H1 (cell line): Measurements from ENCODE around the gene TACC2. TPM values are rescaled to one million over a fixed set of nuclear protein-coding genes. Genes with fewer than 3 reads are reported as not detected.

ENCODE experiments used
- CTCF ChIA-PET: fragments of 300-600 bp; sonication (Branson Sonifier 250); formaldehyde crosslinking; loops from one replicate; lab custom pipeline; 2021; ENCODE audit not compliant: partially characterized antibody; lab: Charles Lee
- POLR2A ChIA-PET: fragments of 300-600 bp; sonication (Branson Sonifier 250); formaldehyde crosslinking; loops from one replicate; lab custom pipeline; 2021; ENCODE audit warnings: inconsistent platforms; ENCODE audit not compliant: partially characterized antibody; lab: Charles Lee
- DNase-seq, 2 experiments: peaks; one replicate each; pipeline versions ENCODE4 v3.0.0 to v3.0.0-alpha.2; 2010 to 2022; ENCODE audit warnings: low spot score in 2 of 2, low read depth in 1 of 2, mixed read lengths in 1 of 2
- FAIRE-seq: peaks from 2 replicates; lab custom pipeline; 2011; peaks lifted over from hg19 to GRCh38; lab: Jason Lieb, UNC
- H2AFZ ChIP-seq: 2 replicates; pipeline ENCODE4 v1.8.1; 2012; ENCODE audit warnings: low read length, inconsistent platforms
- H2AK5ac ChIP-seq: 2 replicates; pipeline ENCODE4 v1.6.1; 2013; ENCODE audit warnings: low read depth, low read length
- H2BK120ac ChIP-seq: replicated peaks from 2 replicates; pipeline ENCODE3; 2013; ENCODE audit warnings: low read depth, low read length, inconsistent platforms
- H2BK12ac ChIP-seq: 2 replicates; pipeline ENCODE4 v1.6.1; 2013; ENCODE audit warnings: low read depth, low read length
- H2BK15ac ChIP-seq: 2 replicates; pipeline ENCODE4 v1.6.1; 2013; ENCODE audit warnings: low read length
- H2BK20ac ChIP-seq: 2 replicates; pipeline ENCODE4 v1.6.1; 2013; ENCODE audit warnings: low read length
- H2BK5ac ChIP-seq: 2 replicates; pipeline ENCODE4 v1.6.1; 2013; ENCODE audit warnings: low read depth, low read length
- H3K14ac ChIP-seq: 2 replicates; pipeline ENCODE4 v1.6.1; 2013; ENCODE audit warnings: inconsistent platforms; ENCODE audit not compliant: insufficient read length
- H3K18ac ChIP-seq: 2 replicates; pipeline ENCODE4 v1.6.1; 2013; ENCODE audit warnings: low read length; ENCODE audit errors: extremely low read depth
- H3K23ac ChIP-seq: 2 replicates; pipeline ENCODE4 v1.6.1; 2013; ENCODE audit warnings: inconsistent platforms; ENCODE audit not compliant: insufficient read length
- H3K23me2 ChIP-seq: 2 replicates; pipeline ENCODE4 v1.6.1; 2013; ENCODE audit warnings: low read depth, low read length
- H3K27ac ChIP-seq: 2 replicates; pipeline ENCODE4 v1.6.1; 2011; ENCODE audit warnings: low read depth, low read length, inconsistent platforms
- H3K27me3 ChIP-seq, 4 experiments: replicated peaks in 1 of 4; 1 replicate in 1 of 4; 2 replicates in 3 of 4; pipeline versions ENCODE4 v1.6.1 to v1.8.1; 2011 to 2013; ENCODE audit warnings: low read length in 3 of 4, mild to moderate bottlenecking in 3 of 4, inconsistent platforms in 2 of 4, mixed read lengths in 2 of 4, moderate library complexity in 1 of 4; ENCODE audit not compliant: control insufficient read depth in 3 of 4, insufficient read depth in 3 of 4; ENCODE audit errors: extremely low read depth in 1 of 4
- H3K36me3 ChIP-seq, 4 experiments: 2 replicates each; pipeline versions ENCODE4 v1.6.1 to v1.8.1; 2011 to 2013; ENCODE audit warnings: mild to moderate bottlenecking in 4 of 4, low read length in 3 of 4, moderate library complexity in 2 of 4, control low read depth in 1 of 4, inconsistent platforms in 1 of 4; ENCODE audit not compliant: insufficient read depth in 4 of 4, control insufficient read depth in 2 of 4
- H3K4ac ChIP-seq: replicated peaks from 2 replicates; pipeline ENCODE3; 2013; ENCODE audit warnings: low read length, low read depth, mixed read lengths, inconsistent platforms; ENCODE audit not compliant: insufficient read length
- H3K4me1 ChIP-seq, 4 experiments: replicated peaks in 1 of 4; 1 replicate in 1 of 4; 2 replicates in 3 of 4; pipeline versions ENCODE4 v1.6.1 to v1.8.1; 2011 to 2013; ENCODE audit warnings: low read length in 3 of 4, inconsistent platforms in 2 of 4, mixed read lengths in 1 of 4; ENCODE audit not compliant: insufficient read depth in 4 of 4, control insufficient read depth in 3 of 4
- H3K4me2 ChIP-seq, 2 experiments: 2 replicates each; pipeline versions ENCODE4 v1.6.1 to v1.8.1; 2011 to 2013; ENCODE audit warnings: low read depth in 2 of 2, low read length in 2 of 2, control low read depth in 1 of 2, inconsistent platforms in 1 of 2, mild to moderate bottlenecking in 1 of 2; ENCODE audit not compliant: insufficient read depth in 1 of 2
- H3K4me3 ChIP-seq, 4 experiments: fragments of 200-600, 300-600 bp in 1 of 4; sonication (generic), shearing (Covaris generic), sonication (Bioruptor Twin) in 1 of 4; 2 replicates each; pipeline versions ENCODE4 v1.5.1 to v1.8.1; 2011 to 2016; ENCODE audit warnings: low read length in 4 of 4, low read depth in 3 of 4, control low read depth in 2 of 4, inconsistent platforms in 2 of 4, mild to moderate bottlenecking in 2 of 4, mixed read lengths in 1 of 4, moderate library complexity in 1 of 4; ENCODE audit not compliant: insufficient read depth in 2 of 4; ENCODE audit errors: extremely low read depth in 1 of 4
- H3K56ac ChIP-seq: replicated peaks from 2 replicates; pipeline ENCODE3; 2013; ENCODE audit warnings: low read depth, mild to moderate bottlenecking, mixed read lengths, low read length, inconsistent platforms; ENCODE audit not compliant: insufficient read length
- H3K79me1 ChIP-seq: 2 replicates; pipeline ENCODE4 v1.6.1; 2013; ENCODE audit warnings: low read depth, low read length, control low read depth
- H3K79me2 ChIP-seq, 2 experiments: 2 replicates each; pipeline versions ENCODE4 v1.6.1 to v1.8.1; 2012 to 2013; ENCODE audit warnings: low read length in 2 of 2, mild to moderate bottlenecking in 2 of 2, inconsistent platforms in 1 of 2; ENCODE audit not compliant: insufficient read depth in 2 of 2, control insufficient read depth in 1 of 2
- H3K9ac ChIP-seq, 4 experiments: replicated peaks in 1 of 4; 1 replicate in 1 of 4; 2 replicates in 3 of 4; pipeline versions ENCODE4 v1.6.1 to v1.8.1; 2011 to 2013; ENCODE audit warnings: low read depth in 3 of 4, low read length in 3 of 4, control low read depth in 2 of 4, mild to moderate bottlenecking in 2 of 4, moderate library complexity in 2 of 4, inconsistent platforms in 1 of 4; ENCODE audit errors: extremely low read depth in 1 of 4
- H3K9me3 ChIP-seq, 2 experiments: 2 replicates each; pipeline versions ENCODE4 v1.6.1 to v1.8.1; 2012 to 2013; ENCODE audit warnings: mild to moderate bottlenecking in 2 of 2, moderate library complexity in 2 of 2, control low read depth in 1 of 2, inconsistent platforms in 1 of 2, low read depth in 1 of 2, low read length in 1 of 2, mixed read lengths in 1 of 2; ENCODE audit not compliant: insufficient read depth in 2 of 2
- H4K20me1 ChIP-seq, 2 experiments: replicated peaks in 1 of 2; 2 replicates each; pipeline versions ENCODE3 to v1.8.1; 2011 to 2013; ENCODE audit warnings: inconsistent platforms in 2 of 2, low read length in 2 of 2, mild to moderate bottlenecking in 1 of 2; ENCODE audit not compliant: insufficient read depth in 2 of 2, control insufficient read depth in 1 of 2
- H4K5ac ChIP-seq: 2 replicates; pipeline ENCODE4 v1.6.1; 2013; ENCODE audit warnings: low read length, low read depth, mixed read lengths, inconsistent platforms; ENCODE audit not compliant: insufficient read length
- H4K8ac ChIP-seq: 2 replicates; pipeline ENCODE4 v1.8.0; 2013; ENCODE audit warnings: mild to moderate bottlenecking, moderate library complexity, low read length, inconsistent platforms; ENCODE audit not compliant: insufficient read depth; ENCODE audit errors: extremely low read depth
- H4K91ac ChIP-seq: replicated peaks from 2 replicates; pipeline ENCODE3; 2013; ENCODE audit warnings: low read length, mixed read lengths, inconsistent platforms; ENCODE audit not compliant: insufficient read length
- POLR2AphosphoS5 ChIP-seq: IDR thresholded peaks from 2 replicates; pipeline ENCODE4 v1.6.1; 2011; ENCODE audit warnings: low read depth, low read length
- SIX5 ChIP-seq: IDR thresholded peaks from 2 replicates; pipeline ENCODE4 v1.6.1; 2011; ENCODE audit warnings: mild to moderate bottlenecking, low read depth, low read length
- WGBS, 2 experiments: shearing (Covaris generic) in 1 of 2; methylation state at CpG; one replicate each; pipeline versions ENCODE4 v1.1.6 to v1.1.7; 2013 to 2015; ENCODE audit warnings: low lambda C conversion rate in 2 of 2, mixed read lengths in 2 of 2, inconsistent platforms in 1 of 2, low coverage in 1 of 2, missing lambda C conversion rate in 1 of 2; ENCODE audit not compliant: insufficient replicate concordance in 2 of 2, insufficient coverage in 1 of 2, insufficient read length in 1 of 2; ENCODE audit errors: extremely low coverage in 1 of 2, missing lambda C conversion rate in 1 of 2; 5-methylcytosine and 5-hydroxymethylcytosine counted together
- polyA plus RNA-seq, 7 experiments: library from polyadenylated mRNA; depleted of rRNA in 3 of 7; stranded (reverse) in 5 of 7; unstranded in 2 of 7; fragments of >200 nt in 5 of 7; fragments of 200-250 nt in 2 of 7; gene quantifications; 1 replicate in 5 of 7; 2 replicates in 1 of 7; 4 replicates in 1 of 7; pipeline versions ENCODE4 v1.2.1 to v1.2.3, GENCODE V29; 2011 to 2013; ENCODE audit warnings: missing spikeins in 2 of 7, mixed read lengths in 2 of 7
- total RNA-seq: library from RNA; stranded (reverse); fragmentation: NEBNext Ultra II Directional; extraction: Animal tissue kit (Norgen Biotek cat#: 25700); gene quantifications from 2 replicates; pipeline ENCODE4 v1.2.1, GENCODE V29; 2021

TACC2 gene
- total and polyA plus RNA-seq, 2 of the 8 experiments (the other 6 are each of a cell fraction or from before 2014, with no cell fraction given), result 21.2 to 46.6 TPM

GRCh38 chr10:122233857-122234348 lies 244.9 kb downstream of the TACC2 start:
- Histone ChIP-seq H3K9ac (no peak overlapping the region), H3K27ac (no peak overlapping the region), H3K4me1 (no peaks in the 10 kb centered on the region), H3K14ac (no peak overlapping the region), H2BK5ac (no peak overlapping the region), H3K23me2 (no peaks in the 10 kb centered on the region), H2AFZ (no peak overlapping the region), H3K27me3 (no peaks in the 10 kb centered on the region), H3K4me2 (no peak overlapping the region), H2AK5ac (no peak overlapping the region), H3K18ac (no peak overlapping the region), H3K4ac (no peak overlapping the region), H3K79me1 (no peaks in the 10 kb centered on the region; the same call in 1 of the 2 replicates), H2BK12ac (no peak overlapping the region), H3K56ac (no peak overlapping the region), H4K8ac (no peak overlapping the region), H4K91ac (no peak overlapping the region), H3K79me2 (no peaks in the 10 kb centered on the region), H2BK20ac (no peak overlapping the region), H3K23ac (no peak overlapping the region), H2BK120ac (no peak overlapping the region), H2BK15ac (no peak overlapping the region), H3K4me3 (no peak overlapping the region), H4K5ac (no peak overlapping the region), H4K20me1 (peaks cover 4 to 7% of the 10 kb centered on the region in 2 experiments), H3K36me3 (peaks cover 17 to 33% (median 33%) of the 10 kb centered on the region in 4 experiments), H3K9me3 (no peaks in the 10 kb centered on the region)
- no peak for TF ChIP-seq SIX5
- TF ChIP-seq POLR2AphosphoS5, result 0 out of 2 replicates have a peak, but pooled peaks have one; percentile 10
- no peak for FAIRE-seq
- CTCF ChIA-PET, result interaction anchor here (1.4 to 2.6 kb wide), 2 partner anchors 92 to 200 kb away, joined by 3 to 9 read pairs; no protein-coding TSS in a partner anchor
- no peak for DNase-seq
- 92% methylated on average over 11 of the region's 11 CpGs; no CpG with 5 or more reads in 1 of the 2 experiments for whole genome bisulfite sequencing, 2 experiments
- POLR2A ChIA-PET, result no interaction called here
